Measurements from ENCODE around the gene SECTM1.

Gene SECTM1

GRCh38 chr17:82317394-82318168, 16.0 kb downstream of the SECTM1 start, which contains the start of gene CD7:
Gene CD7, minus strand, starts transcription at chr17:82317608. Its CDS starts 113 bp downstream, at chr17:82317495.
- Histone ChIP-seq H3K36me3 (ENCODE audit: low read length) (no peaks in the 10 kb centered on the region), H3K9ac (ENCODE audit: low read length) (no peak within 1 kb of the TSS), H4K20me1 (ENCODE audit: low read depth, low read length) (no peaks in the 10 kb centered on the region), H3K79me2 (ENCODE audit: insufficient read depth, low read length) (no peaks in the 10 kb centered on the region), H3K4me3 (ENCODE audit: insufficient read depth, low read length, poor library complexity, severe bottlenecking) (no peak within 1 kb of the TSS), H3K9me3 (ENCODE audit: insufficient read depth, low read length) (no peaks in the 10 kb centered on the region), H3K4me2 (ENCODE audit: low read depth, low read length, poor library complexity, severe bottlenecking) (no peak within 1 kb of the TSS), H3K9me2 (replicated peaks; ENCODE audit: insufficient read depth, low read length) (no peaks in the 10 kb centered on the region), H3K27me3 (ENCODE audit: low read length) (no peaks in the 10 kb centered on the region), H3K27ac (ENCODE audit: low read depth, low read length) (no peak within 1 kb of the TSS), H3F3A (ENCODE audit: insufficient read depth) (no peaks in the 10 kb centered on the region), H2AFZ (ENCODE audit: low read depth, low read length, severe bottlenecking) (no peak within 1 kb of the TSS)
- TF ChIP-seq EZH2phosphoT487 (conservative IDR thresholded peaks at IDR 0.05; ENCODE audit: low read length) (no peak), CTCF (IDR thresholded peaks at IDR 0.05; ENCODE audit: insufficient read depth, low read length, poor library complexity, severe bottlenecking) (no peak)

- no peak overlapping the region for H3K9ac ChIP-seq (ENCODE audit: low read length)
These were observed 16.7 kb downstream of the SECTM1 start for GRCh38 chr17:82316651-82317393.

DNA sequence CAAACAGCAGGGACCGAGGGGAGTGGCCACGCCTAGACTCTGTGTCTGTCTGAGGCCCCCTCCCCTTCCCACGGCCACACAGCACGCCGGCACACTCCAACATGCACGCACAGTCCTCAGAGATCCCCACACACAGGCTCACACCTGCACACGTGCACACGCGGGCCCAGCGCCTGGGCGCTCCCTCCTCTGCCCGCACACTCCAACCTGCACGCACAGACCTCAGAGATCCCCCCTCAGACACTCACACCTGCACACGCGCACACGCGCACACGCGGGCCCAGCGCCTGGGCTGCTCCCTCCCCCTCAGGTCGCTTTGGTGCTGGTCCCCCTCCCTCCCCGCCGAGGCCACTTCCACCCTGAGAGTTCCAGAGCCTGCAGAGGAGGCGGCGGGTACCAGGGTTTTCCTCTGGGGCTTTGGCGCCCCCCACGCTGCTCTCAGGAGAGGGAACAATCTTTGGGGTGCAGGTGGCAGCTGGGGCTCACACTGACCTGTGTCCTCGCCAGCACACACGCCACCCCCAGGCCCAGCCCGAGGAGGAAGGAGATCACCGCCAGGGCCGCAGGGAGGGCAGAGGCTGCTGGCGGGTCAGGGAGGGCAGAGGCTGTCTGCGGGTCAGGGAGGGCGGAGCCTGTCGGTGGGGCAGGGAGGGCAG, 17.7 kb downstream of the SECTM1 start:
- Histone ChIP-seq H3K4me2 (ENCODE audit: low read depth, low read length, poor library complexity, severe bottlenecking) (no peak overlapping the region), H3K9ac (ENCODE audit: low read length) (no peak overlapping the region), H3K4me3 (ENCODE audit: insufficient read depth, low read length, poor library complexity, severe bottlenecking) (no peak overlapping the region)

More at GRCh38 chr17:82316651-82317393, 16.7 kb downstream of the SECTM1 start:
- Histone ChIP-seq H3K79me2 (ENCODE audit: insufficient read depth, low read length) (no peaks in the 10 kb centered on the region), H3K4me3 (ENCODE audit: insufficient read depth, low read length, poor library complexity, severe bottlenecking) (no peak overlapping the region), H3K9me2 (replicated peaks; ENCODE audit: insufficient read depth, low read length) (no peaks in the 10 kb centered on the region), H3K4me2 (ENCODE audit: low read depth, low read length, poor library complexity, severe bottlenecking) (no peak overlapping the region), H2AFZ (ENCODE audit: low read depth, low read length, severe bottlenecking) (no peak overlapping the region), H3K9me3 (ENCODE audit: insufficient read depth, low read length) (no peaks in the 10 kb centered on the region), H3K27ac (ENCODE audit: low read depth, low read length) (no peak overlapping the region), H3F3A (ENCODE audit: insufficient read depth) (no peaks in the 10 kb centered on the region), H3K27me3 (ENCODE audit: low read length) (no peaks in the 10 kb centered on the region), H4K20me1 (ENCODE audit: low read depth, low read length) (no peaks in the 10 kb centered on the region), H3K36me3 (ENCODE audit: low read length) (no peaks in the 10 kb centered on the region)
- TF ChIP-seq CTCF (IDR thresholded peaks at IDR 0.05; ENCODE audit: insufficient read depth, low read length, poor library complexity, severe bottlenecking) (no peak), EZH2phosphoT487 (conservative IDR thresholded peaks at IDR 0.05; ENCODE audit: low read length) (no peak)

More for the DNA sequence above, 17.7 kb downstream of the SECTM1 start:
- no peaks in the 10 kb centered on the region for H3K27me3 ChIP-seq (ENCODE audit: low read length)
- H3K9me3 ChIP-seq (ENCODE audit: insufficient read depth, low read length): no peaks in the 10 kb centered on the region
- H3K9me2 ChIP-seq (replicated peaks; ENCODE audit: insufficient read depth, low read length): no peaks in the 10 kb centered on the region
- no peaks in the 10 kb centered on the region for H3K36me3 ChIP-seq (ENCODE audit: low read length)
- no peak overlapping the region for H3K27ac ChIP-seq (ENCODE audit: low read depth, low read length)
- H2AFZ ChIP-seq (ENCODE audit: low read depth, low read length, severe bottlenecking): no peak overlapping the region
- no peaks in the 10 kb centered on the region for H3F3A ChIP-seq (ENCODE audit: insufficient read depth)
- TF ChIP-seq EZH2phosphoT487 (conservative IDR thresholded peaks at IDR 0.05; ENCODE audit: low read length) (no peak), CTCF (IDR thresholded peaks at IDR 0.05; ENCODE audit: insufficient read depth, low read length, poor library complexity, severe bottlenecking) (no peak)
- no peaks in the 10 kb centered on the region for H4K20me1 ChIP-seq (ENCODE audit: low read depth, low read length)
- H3K79me2 ChIP-seq (ENCODE audit: insufficient read depth, low read length): no peaks in the 10 kb centered on the region
